Measurements from ENCODE around the gene NUSAP1.
"Not testable (repeated sequence)": the region's sequence is repeated elsewhere in the genome, so short reads cannot be mapped to it uniquely, and the experiment has no call there.

NUSAP1 gene

DNA sequence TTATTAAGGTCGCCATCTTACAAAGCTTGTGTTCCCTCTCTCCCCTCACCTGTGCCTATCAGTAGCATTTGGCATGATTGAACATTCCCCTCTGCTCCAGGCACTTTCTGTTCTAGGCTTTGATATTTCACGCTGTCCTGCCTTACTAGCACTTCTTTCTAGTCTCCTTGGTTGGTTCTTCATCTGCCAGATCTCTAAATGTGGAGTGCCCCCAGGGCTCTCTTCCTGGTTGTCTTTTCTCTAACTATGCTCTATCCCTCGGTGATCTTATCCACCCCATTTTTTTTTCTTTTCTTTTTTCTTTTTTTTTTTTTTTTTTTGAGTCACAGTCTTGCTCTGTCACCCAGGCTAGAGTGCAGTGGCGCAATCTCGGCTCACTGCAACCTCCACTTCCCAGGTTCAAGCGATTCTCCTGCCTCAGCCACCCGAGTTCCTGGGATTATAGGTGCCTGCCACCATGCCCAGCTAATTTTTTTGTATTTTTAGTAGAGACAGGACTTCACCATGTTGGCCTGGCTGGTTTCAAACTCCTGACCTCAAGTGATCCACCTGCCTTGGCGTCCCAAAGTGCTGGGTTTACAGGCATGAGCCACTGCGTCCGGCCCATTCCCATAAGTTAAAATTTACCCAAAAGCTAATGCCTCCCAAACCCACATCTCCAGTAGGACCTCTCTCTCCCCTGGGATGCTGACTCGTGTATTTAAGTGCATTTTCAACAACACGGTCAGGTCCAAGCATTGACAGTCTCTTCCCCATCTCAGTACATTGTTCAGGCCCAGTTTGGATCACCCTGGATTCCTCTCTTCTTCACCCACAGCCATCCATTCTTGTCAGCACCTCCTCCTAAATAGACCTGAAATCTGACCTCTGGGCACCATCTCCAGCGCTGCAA, 5.2 kb downstream of the NUSAP1 start:
- in situ Hi-C loops (cut with HindIII; ENCODE audit: low pct_unique_long_range_greater_than_20kb, low sequenced_read_pairs) = no loop called here
- peak in 1 of 2 experiments; percentile 54 for DNase-seq (ENCODE audit: low read depth in 1 of 2, low spot score in 1 of 2)
- TF ChIP-seq JUND (IDR thresholded peaks at IDR 0.05; ENCODE audit: low read depth) = no peak

DNA sequence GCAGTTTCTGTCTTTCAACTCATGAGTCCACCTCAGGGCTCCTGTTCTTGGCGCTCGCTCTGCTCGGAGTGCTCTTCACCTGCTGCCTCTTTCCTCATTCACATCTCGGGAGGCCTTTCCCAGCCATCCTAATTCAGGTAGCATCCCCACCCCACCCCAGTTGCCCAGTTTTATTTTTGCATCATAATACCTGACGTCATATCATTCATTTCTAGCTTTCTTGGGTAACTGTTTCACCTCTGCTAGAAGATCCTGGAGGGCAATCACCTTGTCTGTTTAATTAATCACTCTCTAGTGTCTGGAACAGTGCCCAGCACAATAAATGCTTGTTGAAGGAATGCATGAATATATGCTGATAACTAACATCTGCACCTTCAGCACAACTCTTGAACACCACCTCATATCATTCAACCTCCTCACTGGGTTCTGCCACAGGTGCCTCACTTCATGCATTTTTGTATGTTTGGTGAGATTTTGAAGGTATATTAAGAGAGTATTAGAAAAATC, 7.6 kb downstream of the NUSAP1 start:
- peak in 1 of 2 experiments; percentile 51 for DNase-seq (ENCODE audit: low read depth in 1 of 2, low spot score in 1 of 2)
- in situ Hi-C loops (cut with HindIII; ENCODE audit: low pct_unique_long_range_greater_than_20kb, low sequenced_read_pairs) = no loop called here
- no peak for TF ChIP-seq JUND (IDR thresholded peaks at IDR 0.05; ENCODE audit: low read depth)

DNA sequence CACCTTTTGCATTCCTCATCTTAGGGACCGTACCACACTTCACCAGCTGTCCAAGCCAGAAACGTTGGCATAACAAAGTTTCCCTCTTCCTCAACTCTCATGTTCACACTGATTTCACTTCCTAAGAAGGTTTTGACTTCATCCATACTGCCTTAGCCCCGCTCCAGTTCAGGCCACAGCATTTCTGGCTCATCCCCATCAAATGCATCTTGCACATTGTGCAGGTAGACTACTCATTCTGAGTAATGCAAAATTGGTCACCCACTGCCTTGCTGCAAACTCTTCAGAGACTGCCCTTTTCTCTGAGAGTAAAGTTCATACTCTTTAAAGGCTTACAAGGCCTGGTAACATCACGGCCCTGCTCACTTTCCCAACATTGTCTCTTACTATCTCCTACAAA, 8.8 kb downstream of the NUSAP1 start:
- TF ChIP-seq JUND (IDR thresholded peaks at IDR 0.05; ENCODE audit: low read depth) = no peak
- no peak for DNase-seq (ENCODE audit: low read depth in 1 of 2, low spot score in 1 of 2)
- in situ Hi-C loops (cut with HindIII; ENCODE audit: low pct_unique_long_range_greater_than_20kb, low sequenced_read_pairs) = no loop called here

DNA sequence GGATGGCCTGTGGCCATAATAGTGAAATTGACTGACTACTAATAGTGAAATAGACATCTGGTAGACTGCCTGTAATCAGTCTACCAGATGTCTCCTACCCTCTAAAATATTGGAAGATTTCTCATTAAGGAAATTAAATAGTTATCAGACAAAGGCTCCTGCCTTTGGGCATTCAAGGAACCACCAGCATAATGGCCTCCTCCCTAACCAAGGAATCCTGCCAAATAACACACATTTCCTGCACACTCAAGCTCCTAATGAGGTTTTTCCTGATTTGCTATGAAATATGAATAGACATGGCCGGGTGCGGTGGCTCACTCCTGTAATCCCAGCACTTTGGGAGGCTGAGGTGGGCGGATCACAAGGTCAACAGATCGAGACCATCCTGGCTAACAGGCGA, 14.6 kb downstream of the NUSAP1 start:
- TF ChIP-seq JUND (IDR thresholded peaks at IDR 0.05; ENCODE audit: low read depth) = no peak
- in situ Hi-C loops (cut with HindIII; ENCODE audit: low pct_unique_long_range_greater_than_20kb, low sequenced_read_pairs) = no loop called here
- no peak for DNase-seq (ENCODE audit: low read depth in 1 of 2, low spot score in 1 of 2)

DNA sequence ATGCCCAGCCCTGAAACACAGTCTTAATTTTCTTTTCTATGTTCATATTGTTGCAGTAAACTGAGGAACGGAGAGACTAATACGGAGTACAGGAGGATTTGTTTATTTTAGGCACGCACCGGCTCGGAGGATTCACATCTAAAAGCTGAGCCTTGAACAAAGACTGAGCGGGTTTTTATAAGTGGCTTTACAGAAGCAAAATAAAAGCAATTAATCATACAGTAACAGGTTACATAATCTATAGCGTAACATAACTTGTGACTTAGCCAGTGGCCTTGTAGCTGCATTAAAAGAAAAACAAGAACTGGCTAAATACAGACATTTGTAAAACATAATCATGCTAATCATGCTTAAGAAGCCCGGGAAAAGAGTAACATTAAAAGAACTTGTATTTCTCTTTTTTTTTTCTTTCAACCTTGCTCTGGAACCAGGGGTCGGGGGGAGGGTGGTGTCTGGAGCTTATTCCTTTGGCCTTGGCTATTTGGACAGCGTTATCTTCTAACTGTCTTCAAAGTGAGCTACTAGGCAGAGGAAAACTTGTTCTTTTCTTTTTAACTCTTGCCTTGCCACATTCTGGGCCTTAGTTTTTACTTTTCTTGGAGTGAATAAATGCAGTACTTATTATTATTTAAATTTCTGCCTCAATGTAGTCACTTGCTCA, 17.5 kb downstream of the NUSAP1 start:
- TF ChIP-seq JUND (IDR thresholded peaks at IDR 0.05; ENCODE audit: low read depth) = no peak
- in situ Hi-C loops (cut with HindIII; ENCODE audit: low pct_unique_long_range_greater_than_20kb, low sequenced_read_pairs) = no loop called here
- DNase-seq (ENCODE audit: low read depth in 1 of 2, low spot score in 1 of 2) = no peak

GRCh38 chr15:41354371-41354770, 21.7 kb downstream of the NUSAP1 start:
- no peak for TF ChIP-seq JUND (IDR thresholded peaks at IDR 0.05; ENCODE audit: low read depth)
- in situ Hi-C loops (cut with HindIII; ENCODE audit: low pct_unique_long_range_greater_than_20kb, low sequenced_read_pairs) = no loop called here
- no peak for DNase-seq (ENCODE audit: low read depth in 1 of 2, low spot score in 1 of 2)

DNA sequence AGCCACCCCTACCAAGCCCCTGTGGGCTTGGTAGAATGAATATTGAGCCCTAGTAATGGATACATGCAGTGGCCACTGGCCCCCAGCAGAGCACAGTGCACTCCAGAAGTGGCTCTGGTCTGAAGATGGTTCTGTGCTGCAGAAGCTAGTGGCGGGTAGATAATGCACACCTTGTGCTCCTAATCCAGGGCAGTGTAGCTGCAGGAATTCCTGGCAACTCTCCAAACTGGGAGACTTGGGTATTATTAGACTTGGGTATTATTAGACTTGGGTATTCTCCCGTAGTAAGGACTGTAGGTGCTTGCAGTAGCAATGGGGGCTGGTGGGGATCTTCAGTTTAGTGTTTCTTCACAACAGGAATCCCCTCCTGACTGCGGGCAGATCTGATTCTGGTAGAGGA, 34.7 kb downstream of the NUSAP1 start:
- TF ChIP-seq JUND (IDR thresholded peaks at IDR 0.05; ENCODE audit: low read depth) = no peak
- no peak for DNase-seq (ENCODE audit: low read depth in 1 of 2, low spot score in 1 of 2)
- in situ Hi-C loops (cut with HindIII; ENCODE audit: low pct_unique_long_range_greater_than_20kb, low sequenced_read_pairs) = no loop called here

GRCh38 chr15:41377978-41378377, 45.3 kb downstream of the NUSAP1 start:
- in situ Hi-C loops (cut with HindIII; ENCODE audit: low pct_unique_long_range_greater_than_20kb, low sequenced_read_pairs) = no loop called here
- DNase-seq (ENCODE audit: low read depth in 1 of 2, low spot score in 1 of 2) = no peak

GRCh38 chr15:41383974-41384749, 51.5 kb downstream of the NUSAP1 start:
- in situ Hi-C loops (cut with HindIII; ENCODE audit: low pct_unique_long_range_greater_than_20kb, low sequenced_read_pairs) = not testable (repeated sequence)

More at GRCh38 chr15:41377978-41378377, 45.3 kb downstream of the NUSAP1 start:
- TF ChIP-seq JUND (IDR thresholded peaks at IDR 0.05; ENCODE audit: low read depth) = no peak

GRCh38 chr15:41387646-41388045, 55.0 kb downstream of the NUSAP1 start:
- in situ Hi-C loops (cut with HindIII; ENCODE audit: low pct_unique_long_range_greater_than_20kb, low sequenced_read_pairs) = no loop called here
- no peak for TF ChIP-seq JUND (IDR thresholded peaks at IDR 0.05; ENCODE audit: low read depth)
- DNase-seq (ENCODE audit: low read depth in 1 of 2, low spot score in 1 of 2) = no peak

More at GRCh38 chr15:41383974-41384749, 51.5 kb downstream of the NUSAP1 start:
- DNase-seq (ENCODE audit: low read depth in 1 of 2, low spot score in 1 of 2) = not testable (repeated sequence)

DNA sequence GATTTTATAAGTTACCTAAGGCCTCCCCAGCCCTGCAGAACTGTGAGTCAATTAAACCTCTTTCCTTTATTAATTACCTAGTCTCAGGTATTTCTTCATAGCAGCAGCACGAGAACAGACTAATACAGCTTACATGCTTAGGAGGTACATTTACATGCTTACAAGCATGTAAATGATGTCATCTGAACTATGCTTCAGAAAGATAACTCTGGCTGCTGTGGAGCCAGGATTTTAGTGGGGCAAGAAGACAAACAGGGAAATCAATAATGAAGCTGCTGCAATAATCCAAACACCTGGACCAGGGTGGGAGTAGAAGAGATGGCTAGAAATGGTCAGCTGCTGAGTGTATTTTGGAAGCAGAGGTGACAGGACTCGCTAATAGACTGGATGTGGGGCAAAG, 60.0 kb downstream of the NUSAP1 start:
- in situ Hi-C loops (cut with HindIII; ENCODE audit: low pct_unique_long_range_greater_than_20kb, low sequenced_read_pairs) = no loop called here
- no peak for TF ChIP-seq JUND (IDR thresholded peaks at IDR 0.05; ENCODE audit: low read depth)
- DNase-seq (ENCODE audit: low read depth in 1 of 2, low spot score in 1 of 2) = no peak

DNA sequence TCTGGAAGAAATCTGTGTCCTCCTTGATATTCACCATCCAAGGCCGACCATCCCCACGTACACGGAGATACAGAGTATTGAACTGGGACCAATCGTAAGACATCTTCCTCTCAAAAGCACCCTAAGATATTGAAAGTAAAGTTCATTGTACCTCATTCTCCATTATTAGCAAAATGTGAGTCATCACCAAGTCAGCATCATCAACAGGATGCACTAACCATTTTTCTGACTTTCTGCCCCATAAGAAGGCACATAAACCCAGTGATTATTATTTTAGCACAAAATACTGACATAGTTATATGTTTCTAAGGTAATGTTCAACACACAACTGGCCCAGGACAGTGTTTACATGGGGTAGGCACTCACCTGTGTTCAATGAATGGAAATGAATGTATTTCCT, 62.2 kb downstream of the NUSAP1 start:
- in situ Hi-C loops (cut with HindIII; ENCODE audit: low pct_unique_long_range_greater_than_20kb, low sequenced_read_pairs) = no loop called here
- DNase-seq (ENCODE audit: low read depth in 1 of 2, low spot score in 1 of 2) = no peak
- no peak for TF ChIP-seq JUND (IDR thresholded peaks at IDR 0.05; ENCODE audit: low read depth)

Measured in T47D (cell line).